Measurements from ENCODE around the gene RBP3.

DNA sequence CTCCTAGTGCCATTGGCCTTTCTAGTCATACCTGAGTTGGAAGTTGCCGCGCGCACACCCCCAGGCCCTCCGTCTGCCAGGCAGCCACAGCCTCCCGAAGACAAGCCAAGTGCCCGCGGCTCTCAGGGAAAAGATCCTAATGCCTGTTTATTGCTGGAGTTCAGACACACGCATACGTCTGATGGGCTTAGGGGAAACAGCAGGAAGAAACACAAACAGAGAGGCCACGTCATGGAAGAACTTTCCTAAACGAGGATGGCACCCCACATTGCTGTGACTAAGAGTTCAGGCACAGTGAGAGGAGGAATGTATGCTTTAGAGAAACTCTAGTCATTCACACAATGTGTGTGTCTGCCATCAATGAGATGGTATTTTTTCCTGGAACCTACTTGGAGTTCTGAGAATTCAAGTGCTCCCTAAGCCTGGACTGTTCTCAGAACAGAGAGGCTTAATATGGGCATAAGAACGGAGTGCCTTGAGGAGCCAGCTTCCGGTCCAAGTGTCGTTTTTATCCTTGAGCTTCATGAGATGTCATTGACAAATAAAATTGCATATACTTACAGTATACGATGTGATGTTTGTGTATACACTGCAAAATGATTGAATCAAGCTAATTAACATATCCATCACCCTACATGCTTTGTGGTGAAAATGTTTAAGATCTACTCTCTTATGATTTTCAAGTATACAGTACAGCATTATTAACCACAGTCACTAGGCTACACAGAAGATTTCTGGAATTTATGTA, 11.6 kb upstream of the RBP3 start:
- TF ChIP-seq, protein P1, sequence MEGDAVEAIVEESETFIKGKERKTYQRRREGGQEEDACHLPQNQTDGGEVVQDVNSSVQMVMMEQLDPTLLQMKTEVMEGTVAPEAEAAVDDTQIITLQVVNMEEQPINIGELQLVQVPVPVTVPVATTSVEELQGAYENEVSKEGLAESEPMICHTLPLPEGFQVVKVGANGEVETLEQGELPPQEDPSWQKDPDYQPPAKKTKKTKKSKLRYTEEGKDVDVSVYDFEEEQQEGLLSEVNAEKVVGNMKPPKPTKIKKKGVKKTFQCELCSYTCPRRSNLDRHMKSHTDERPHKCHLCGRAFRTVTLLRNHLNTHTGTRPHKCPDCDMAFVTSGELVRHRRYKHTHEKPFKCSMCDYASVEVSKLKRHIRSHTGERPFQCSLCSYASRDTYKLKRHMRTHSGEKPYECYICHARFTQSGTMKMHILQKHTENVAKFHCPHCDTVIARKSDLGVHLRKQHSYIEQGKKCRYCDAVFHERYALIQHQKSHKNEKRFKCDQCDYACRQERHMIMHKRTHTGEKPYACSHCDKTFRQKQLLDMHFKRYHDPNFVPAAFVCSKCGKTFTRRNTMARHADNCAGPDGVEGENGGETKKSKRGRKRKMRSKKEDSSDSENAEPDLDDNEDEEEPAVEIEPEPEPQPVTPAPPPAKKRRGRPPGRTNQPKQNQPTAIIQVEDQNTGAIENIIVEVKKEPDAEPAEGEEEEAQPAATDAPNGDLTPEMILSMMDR (IDR thresholded peaks at IDR 0.05 in 8 of 11, conservative IDR thresholded peaks at IDR 0.05 in 3 of 11) = no peak
- TF ChIP-seq POLR2A (IDR thresholded peaks at IDR 0.05) = no peak
- no peak for TF ChIP-seq POLR2AphosphoS5 (IDR thresholded peaks at IDR 0.05)
